HL-60 (cell line): Measurements from ENCODE around the gene TAAR1.
"Not testable (repeated sequence)": the region's sequence is repeated elsewhere in the genome, so short reads cannot be mapped to it uniquely, and the experiment has no call there.

Source experiments
- DNase-seq, 2 experiments: peaks; one replicate each; pipeline ENCODE4 v3.0.0-alpha.2; 2010 to 2020; ENCODE audit warnings: low read depth in 1 of 2, low spot score in 1 of 2
- H3K27ac ChIP-seq: fragments of 250-450 bp; sonication (Bioruptor Pico); replicated peaks from 2 replicates; pipeline ENCODE4 v1.5.1; 2020; ENCODE audit warnings: mild to moderate bottlenecking, moderate library complexity
- H3K27me3 ChIP-seq: fragments of 250-450 bp; sonication (Bioruptor Pico); 2 replicates; pipeline ENCODE4 v1.5.1; 2021; ENCODE audit warnings: mild to moderate bottlenecking, moderate library complexity; ENCODE audit not compliant: insufficient read depth, poor library complexity, severe bottlenecking
- H3K4me3 ChIP-seq: replicated peaks from 2 replicates; pipeline ENCODE4 v1.5.1; 2011; ENCODE audit warnings: mild to moderate bottlenecking, control low read depth, low read length; ENCODE audit not compliant: insufficient read depth
- GABPA ChIP-seq: IDR thresholded peaks from 2 replicates; pipeline ENCODE4 v1.6.1; 2012; ENCODE audit warnings: low read depth
- POLR2AphosphoS5 ChIP-seq: IDR thresholded peaks from 2 replicates; pipeline ENCODE4 v1.6.1; 2012; ENCODE audit warnings: low read depth
- SPI1 ChIP-seq: IDR thresholded peaks from 2 replicates; pipeline ENCODE4 v1.6.1; 2012; ENCODE audit warnings: low read depth, mild to moderate bottlenecking, borderline replicate concordance
- TF ChIP-seq, protein P1 (sequence below): IDR thresholded peaks from one replicate; pipeline ENCODE4 v1.5.1; 2011; ENCODE audit warnings: low read length, control low read depth, inconsistent platforms; ENCODE audit not compliant: insufficient read depth
- TF ChIP-seq, protein P2 (sequence below): IDR thresholded peaks from 2 replicates; pipeline ENCODE4 v1.6.1; 2012; ENCODE audit warnings: low read depth; ENCODE audit not compliant: insufficient replicate concordance

TAAR1 gene

DNA sequence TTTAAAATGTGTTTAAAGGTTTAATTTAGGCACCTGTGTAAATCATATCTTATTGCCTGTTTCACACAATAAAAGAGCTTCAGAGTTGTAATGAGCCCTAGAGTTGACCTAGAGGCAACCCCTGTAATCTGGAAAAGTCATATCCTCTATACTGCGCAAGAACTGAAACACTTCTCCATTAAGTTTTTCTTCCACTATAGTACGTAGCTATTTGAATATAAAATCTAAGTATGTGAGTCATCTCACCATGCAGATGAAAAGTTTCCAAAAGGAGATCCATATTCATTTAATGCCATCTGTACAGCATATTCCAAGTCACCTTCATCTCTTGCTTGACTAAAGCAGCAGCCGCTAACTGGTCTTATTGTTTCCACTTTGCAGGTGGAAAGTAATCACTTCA lies 26.0 kb upstream of the TAAR1 start:
- no peak for TF ChIP-seq GABPA
- TF ChIP-seq, protein P1, sequence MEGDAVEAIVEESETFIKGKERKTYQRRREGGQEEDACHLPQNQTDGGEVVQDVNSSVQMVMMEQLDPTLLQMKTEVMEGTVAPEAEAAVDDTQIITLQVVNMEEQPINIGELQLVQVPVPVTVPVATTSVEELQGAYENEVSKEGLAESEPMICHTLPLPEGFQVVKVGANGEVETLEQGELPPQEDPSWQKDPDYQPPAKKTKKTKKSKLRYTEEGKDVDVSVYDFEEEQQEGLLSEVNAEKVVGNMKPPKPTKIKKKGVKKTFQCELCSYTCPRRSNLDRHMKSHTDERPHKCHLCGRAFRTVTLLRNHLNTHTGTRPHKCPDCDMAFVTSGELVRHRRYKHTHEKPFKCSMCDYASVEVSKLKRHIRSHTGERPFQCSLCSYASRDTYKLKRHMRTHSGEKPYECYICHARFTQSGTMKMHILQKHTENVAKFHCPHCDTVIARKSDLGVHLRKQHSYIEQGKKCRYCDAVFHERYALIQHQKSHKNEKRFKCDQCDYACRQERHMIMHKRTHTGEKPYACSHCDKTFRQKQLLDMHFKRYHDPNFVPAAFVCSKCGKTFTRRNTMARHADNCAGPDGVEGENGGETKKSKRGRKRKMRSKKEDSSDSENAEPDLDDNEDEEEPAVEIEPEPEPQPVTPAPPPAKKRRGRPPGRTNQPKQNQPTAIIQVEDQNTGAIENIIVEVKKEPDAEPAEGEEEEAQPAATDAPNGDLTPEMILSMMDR = no peak
- Histone ChIP-seq H3K4me3 (no peak overlapping the region), H3K27ac (no peak overlapping the region), H3K27me3 (peaks cover 2% of the 10 kb centered on the region)
- DNase-seq = no peak

DNA sequence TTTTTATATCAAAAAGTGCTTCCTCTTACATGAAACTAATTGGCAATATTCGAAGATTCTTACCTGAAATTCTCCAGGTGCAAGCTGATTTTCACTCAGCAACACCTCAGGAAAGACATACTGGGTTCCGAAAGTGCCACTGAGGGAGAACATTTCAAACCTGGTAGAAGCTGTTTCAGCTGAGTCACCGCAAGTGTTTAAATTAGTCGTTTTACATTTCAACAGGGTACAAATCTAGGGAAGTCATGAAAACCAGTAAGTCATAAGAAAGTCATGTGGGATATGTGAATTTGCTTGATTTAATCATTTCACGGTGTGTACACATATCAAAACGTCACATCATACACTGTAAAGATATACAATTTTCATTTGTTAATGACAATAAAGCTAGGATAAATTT lies 25.3 kb upstream of the TAAR1 start:
- Histone ChIP-seq H3K4me3 (no peak overlapping the region), H3K27ac (no peak overlapping the region)
- no peak for DNase-seq

DNA sequence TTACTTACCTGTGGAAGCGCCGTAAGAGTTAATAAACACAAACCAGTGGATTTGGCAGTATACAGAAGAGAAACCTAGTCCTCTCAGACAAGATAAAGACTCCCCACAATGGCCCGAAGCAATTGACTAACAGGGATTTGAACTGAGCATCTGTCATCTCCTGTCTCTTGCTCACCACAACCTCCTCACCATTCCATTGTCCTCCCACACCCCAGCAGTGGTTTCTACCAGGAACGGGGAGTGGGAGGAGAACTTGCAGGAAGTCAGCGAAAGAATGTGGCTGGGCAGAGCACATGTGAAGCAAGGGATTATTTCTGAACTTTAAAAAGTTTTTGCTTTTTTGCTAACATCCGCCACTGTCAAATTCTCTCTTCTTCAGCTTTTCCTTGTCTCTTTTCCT lies 24.6 kb upstream of the TAAR1 start:
- Histone ChIP-seq H3K27ac (no peak overlapping the region), H3K4me3 (no peak overlapping the region), H3K27me3 (peaks cover 2% of the 10 kb centered on the region)
- no peak for DNase-seq
- TF ChIP-seq POLR2AphosphoS5 = no peak
- TF ChIP-seq, protein P2, sequence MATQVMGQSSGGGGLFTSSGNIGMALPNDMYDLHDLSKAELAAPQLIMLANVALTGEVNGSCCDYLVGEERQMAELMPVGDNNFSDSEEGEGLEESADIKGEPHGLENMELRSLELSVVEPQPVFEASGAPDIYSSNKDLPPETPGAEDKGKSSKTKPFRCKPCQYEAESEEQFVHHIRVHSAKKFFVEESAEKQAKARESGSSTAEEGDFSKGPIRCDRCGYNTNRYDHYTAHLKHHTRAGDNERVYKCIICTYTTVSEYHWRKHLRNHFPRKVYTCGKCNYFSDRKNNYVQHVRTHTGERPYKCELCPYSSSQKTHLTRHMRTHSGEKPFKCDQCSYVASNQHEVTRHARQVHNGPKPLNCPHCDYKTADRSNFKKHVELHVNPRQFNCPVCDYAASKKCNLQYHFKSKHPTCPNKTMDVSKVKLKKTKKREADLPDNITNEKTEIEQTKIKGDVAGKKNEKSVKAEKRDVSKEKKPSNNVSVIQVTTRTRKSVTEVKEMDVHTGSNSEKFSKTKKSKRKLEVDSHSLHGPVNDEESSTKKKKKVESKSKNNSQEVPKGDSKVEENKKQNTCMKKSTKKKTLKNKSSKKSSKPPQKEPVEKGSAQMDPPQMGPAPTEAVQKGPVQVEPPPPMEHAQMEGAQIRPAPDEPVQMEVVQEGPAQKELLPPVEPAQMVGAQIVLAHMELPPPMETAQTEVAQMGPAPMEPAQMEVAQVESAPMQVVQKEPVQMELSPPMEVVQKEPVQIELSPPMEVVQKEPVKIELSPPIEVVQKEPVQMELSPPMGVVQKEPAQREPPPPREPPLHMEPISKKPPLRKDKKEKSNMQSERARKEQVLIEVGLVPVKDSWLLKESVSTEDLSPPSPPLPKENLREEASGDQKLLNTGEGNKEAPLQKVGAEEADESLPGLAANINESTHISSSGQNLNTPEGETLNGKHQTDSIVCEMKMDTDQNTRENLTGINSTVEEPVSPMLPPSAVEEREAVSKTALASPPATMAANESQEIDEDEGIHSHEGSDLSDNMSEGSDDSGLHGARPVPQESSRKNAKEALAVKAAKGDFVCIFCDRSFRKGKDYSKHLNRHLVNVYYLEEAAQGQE = no peak
- no peak for TF ChIP-seq SPI1

More for the DNA sequence above, 25.3 kb upstream of the TAAR1 start:
- peaks cover 2% of the 10 kb centered on the region for H3K27me3 ChIP-seq
- TF ChIP-seq, protein P2 = no peak
- TF ChIP-seq POLR2AphosphoS5 (no peak), SPI1 (no peak), GABPA (no peak)
- TF ChIP-seq, protein P1 = no peak

DNA sequence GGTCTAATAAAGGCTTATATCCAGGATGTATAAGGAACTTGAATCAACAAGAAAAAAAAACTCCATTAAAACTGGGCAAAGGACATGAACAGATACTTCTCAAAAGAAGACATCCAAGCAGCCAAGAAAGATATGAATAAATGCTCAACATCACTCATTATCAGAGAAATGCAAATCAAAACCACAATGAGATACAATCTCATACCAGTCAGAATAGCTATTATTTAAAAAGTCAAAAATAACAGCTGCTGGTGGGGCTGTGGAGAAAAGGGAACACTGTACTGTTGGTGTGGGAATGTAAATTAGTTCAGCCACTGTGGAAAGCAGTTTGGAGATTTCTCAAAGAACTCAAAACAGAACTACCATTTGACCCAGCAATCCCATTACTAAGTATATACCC lies 20.1 kb upstream of the TAAR1 start:
- H3K4me3 ChIP-seq, H3K27ac ChIP-seq, H3K27me3 ChIP-seq, DNase-seq: not testable (repeated sequence)

DNA sequence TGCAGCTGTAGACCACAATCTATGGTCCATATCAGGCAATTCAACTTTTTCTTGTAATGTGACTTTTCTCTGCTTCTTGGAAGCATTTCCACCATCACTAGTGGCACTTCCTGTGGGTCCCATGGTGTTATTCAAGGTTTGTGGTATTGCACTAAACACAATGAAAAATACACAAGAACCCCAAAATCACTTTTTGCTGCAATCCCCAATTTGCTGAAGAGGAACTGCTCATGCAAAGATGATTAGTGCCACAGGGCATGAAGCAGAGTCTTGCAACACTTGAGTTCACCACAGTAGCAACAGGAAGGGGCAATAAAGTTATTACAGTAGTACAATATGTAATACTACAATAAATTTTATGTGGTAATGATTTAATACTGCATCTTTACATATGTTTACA lies 16.8 kb upstream of the TAAR1 start:
- DNase-seq = peak; percentile 7 to 45
- Histone ChIP-seq H3K27ac (no peak overlapping the region), H3K27me3 (no peaks in the 10 kb centered on the region), H3K4me3 (no peak overlapping the region)
- TF ChIP-seq, protein P2 = no peak
- peak; percentile 36; the same call in 1 of the 2 replicates for TF ChIP-seq SPI1
